Activated CD8-positive, alpha-beta memory T cell treated with anti-CD3 and anti-CD28 coated beads, Interleukin-2, amount 50 U/mL, for 4 hours (primary cell): ENCODE data around the gene TIGD3.
A peak's percentile ranks its signal among the peaks of the same experiment; 100 is the strongest.

Experiments
- DNase-seq: peaks from one replicate; pipeline ENCODE4 v3.0.0-alpha.2; 2020

The TIGD3 gene

DNA sequence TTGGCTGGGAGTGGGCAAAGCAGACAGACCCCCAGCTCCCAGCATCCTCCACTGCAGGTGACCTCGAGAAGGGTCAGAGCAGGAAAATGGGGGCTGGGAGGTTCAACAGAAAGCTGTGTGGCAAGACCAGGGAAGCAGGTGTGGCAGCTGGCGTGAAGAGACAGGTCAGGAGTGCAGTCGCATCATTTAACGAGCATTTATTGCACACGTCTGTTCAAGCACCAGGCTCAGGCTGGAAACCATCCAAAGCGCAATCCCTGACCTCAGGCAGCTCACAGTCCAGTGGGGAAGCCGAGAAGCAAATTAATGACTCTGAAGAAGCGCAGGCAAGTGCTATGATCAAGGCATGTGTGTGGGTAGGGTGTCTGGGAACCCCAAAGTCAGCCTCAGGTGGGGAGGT is 20.5 kb downstream of the TIGD3 start:
- no peak for DNase-seq

DNA sequence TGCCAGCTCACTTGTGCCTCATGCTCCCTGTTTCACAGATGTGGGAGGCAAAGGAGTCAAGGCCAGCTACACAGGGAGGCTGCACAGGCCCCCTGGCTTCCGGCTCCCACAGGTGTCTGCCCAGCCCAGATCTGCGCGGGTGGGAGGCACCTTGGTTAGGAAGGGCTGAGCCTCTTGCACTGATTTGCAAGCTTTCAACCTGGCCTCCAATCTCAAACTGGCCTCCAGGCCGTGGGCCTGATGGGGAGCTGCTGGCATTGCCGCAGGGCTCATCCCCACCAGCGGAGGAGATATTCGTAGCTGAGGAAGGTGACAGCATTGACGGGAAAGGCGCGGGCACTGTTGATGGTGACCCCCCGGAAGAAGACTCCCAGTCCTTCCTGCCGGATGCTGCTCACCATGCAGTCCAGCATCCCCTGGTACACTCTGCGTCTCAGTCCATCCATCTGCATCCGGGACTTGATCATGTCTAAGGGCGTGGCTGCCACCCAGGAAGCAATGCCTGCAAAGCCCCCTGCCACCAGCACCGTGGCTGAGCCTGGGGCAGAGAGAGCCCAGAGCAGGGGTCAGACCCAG is 21.7 kb downstream of the TIGD3 start:
- DNase-seq: no peak

DNA sequence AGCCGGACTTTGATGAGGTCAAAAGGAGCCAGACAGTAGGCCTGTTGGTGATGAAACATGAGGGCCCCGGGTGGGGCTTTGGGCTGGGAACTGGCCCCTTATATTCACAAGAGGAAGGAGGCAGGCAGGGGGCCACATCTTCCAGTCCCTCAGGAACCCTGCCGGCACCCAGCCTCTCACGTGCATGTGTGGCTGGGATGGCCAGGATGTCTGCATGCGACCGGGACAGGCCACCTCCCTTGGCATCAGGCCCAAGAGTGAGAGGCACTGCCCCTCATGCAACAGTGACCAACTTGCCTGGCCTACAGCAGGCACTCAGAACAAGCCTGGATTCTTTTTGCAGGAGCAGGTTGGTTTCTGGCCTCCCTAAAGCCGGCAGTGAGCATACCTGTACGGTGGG is 22.5 kb downstream of the TIGD3 start:
- DNase-seq: no peak

DNA sequence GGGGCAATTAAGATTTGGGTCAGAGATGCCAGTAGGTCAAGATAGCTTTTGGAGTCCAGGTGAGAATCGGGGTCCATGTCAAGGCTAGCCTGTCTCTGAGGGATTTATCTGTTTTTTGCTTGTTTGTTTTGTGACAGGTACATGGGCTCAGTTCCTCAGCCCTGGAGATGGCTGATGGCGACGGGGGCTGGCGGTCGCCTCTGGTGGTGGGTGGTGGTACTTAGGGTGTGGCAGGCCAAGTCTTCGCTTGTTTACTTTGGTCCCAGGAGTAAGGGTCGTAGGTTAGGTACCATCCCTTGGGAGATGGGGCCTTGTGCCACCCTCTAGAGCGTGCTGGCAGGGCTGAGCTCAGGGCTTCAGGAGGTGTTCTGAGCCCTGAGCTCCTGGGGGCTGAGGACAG is 23.2 kb downstream of the TIGD3 start:
- DNase-seq: no peak

DNA sequence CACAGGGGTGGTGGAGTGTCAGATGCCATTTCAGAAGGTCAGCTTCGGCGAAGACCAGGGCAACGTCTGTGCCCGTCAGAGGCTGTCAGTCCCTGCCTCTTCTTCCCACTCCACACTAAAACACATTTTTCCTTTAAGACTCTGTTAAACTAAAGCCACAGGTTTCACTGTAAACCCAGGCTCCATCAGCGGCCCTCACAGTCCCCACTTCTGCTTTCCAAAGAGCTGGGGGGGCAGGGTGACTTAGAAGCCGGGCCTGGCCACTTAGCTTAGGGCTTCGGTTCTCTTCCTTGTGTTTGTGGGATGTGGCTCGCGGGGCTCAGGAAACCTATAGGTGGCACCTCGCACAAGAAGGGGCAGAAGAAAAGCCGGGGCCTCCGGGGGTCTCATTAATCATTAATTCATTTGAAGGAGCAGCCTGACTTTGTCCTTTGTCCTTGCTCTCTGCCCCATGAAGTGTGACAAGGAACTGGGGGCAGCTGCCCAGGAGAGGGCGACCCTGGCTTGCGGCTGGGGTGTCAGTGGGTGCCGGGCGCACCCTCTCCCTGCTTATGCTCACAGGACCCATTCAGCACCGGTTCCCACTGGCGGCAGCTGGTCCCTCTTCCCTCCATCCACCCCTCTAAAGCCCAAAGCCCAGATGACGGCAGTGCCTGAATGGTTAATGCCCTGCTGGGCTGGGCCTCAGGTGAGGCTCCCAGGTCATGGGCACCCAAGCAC is 23.8 kb downstream of the TIGD3 start:
- DNase-seq: no peak

DNA sequence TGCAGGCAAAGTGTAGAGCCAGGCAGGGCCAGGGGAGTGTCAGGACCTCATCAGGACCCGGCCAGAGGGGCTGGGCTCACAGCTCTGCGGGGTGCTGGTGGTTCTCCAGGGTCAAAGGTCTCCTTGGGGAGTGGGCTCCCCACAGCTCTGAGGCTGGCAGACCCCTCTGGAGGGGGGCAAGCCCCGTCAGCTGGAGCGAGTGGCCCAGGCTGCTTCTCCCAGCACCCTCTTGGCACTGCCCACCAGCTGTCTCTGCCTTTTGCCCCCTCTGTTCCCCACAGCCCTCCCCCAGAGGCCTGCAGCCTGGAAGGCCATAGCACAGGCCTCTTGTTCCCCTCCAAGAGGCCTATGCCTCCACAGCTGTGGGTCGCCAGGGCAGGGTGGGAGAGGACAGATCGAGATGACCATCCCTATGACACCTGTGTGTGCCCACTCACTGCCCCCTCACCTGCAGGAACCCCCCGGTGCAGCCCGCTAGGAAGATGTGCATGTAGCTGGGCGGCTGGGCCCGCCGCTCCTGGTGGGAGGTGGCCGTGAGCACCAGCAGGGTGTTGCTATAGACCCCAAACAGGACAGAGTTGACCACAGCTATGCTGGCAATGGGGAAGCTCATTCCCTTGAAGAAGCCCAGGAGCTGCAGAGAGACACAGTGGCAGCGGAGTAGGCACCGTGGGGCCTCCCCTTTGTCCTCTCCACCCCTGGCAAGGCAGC is 24.5 kb downstream of the TIGD3 start:
- no peak for DNase-seq

DNA sequence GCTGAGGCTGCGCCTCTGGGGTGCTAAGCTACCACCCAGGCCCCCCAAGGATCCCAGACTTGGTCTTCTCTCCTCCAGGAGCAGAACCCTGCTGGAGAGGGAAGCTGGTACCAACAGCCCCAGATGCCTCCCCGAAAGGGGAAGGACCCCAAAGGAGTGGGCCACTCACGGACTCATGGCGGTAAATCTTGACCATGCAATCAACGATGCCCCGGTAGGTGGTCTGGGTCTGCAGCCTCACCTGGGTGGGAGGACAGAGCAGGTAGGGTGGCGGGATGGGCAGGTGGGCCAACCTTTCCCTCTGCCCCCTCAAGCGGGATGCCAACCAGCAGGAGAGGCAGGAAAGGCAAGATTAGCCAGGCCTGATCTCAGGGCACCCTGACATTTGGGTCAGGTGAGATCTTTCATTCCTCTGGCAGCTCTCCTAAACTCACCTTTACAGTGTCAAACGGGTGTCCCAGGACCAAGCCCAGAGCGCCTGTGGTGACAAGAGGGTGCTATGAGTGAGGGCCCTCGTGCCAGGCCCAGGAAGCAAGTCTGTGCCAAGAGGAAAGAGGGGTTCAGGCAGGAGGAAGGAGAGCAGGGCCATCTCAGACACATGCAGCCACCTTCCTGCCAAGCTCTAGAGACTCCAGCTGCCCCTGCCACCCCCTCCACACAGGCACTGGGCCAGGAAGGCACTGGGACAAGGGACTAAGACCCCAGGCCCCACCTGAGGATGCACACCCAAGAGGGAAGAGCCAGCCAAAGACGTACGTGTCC is 25.3 kb downstream of the TIGD3 start:
- DNase-seq: no peak

DNA sequence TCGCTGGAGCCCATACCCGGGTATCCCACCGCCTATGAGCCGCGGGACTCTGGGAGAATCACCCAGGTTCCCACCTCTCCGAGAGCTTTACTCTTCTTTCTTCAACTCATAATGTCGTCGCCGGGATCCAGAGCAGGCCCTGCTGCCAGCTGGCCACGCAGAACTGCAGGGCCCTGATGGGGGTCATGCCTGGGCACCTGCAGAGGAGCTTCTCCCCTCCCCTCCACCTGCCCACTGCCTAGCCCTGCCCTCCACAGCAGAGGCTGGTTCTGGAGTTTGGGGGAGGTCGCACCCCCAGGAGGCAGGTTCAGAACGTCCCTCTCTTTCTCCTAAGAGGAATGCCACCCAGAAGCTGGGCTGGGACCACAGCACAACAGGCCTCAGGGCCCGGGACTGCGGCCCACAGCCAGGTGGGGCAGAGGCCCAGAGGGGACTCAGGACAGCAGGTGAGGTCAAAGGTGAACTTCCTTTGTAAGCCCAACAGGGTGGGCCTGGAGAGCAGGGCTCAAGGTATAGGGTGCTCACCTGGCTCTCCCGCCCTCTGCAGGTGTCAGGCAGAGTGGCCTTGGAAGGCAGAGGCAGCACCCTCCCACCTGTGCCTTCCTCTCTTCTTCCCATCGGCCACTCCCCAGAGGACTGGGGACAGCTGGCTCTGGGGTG is 26.0 kb downstream of the TIGD3 start:
- DNase-seq: no peak

DNA sequence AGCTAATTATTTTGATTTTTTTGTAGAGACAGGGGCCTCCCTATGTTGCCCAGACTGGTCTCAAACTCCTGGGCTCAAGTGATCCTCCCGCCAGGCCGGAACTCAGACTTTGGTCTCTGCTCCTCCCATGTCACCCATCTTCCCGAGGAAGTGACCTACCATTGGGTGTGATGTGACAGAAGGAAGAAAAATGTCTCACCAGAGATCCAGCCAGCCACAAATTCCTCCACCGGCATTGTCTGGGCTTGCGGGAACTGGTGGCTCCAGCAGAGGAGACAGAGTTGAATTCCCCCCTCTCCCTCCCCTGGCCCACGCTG is 27.1 kb downstream of the TIGD3 start:
- no peak for DNase-seq

DNA sequence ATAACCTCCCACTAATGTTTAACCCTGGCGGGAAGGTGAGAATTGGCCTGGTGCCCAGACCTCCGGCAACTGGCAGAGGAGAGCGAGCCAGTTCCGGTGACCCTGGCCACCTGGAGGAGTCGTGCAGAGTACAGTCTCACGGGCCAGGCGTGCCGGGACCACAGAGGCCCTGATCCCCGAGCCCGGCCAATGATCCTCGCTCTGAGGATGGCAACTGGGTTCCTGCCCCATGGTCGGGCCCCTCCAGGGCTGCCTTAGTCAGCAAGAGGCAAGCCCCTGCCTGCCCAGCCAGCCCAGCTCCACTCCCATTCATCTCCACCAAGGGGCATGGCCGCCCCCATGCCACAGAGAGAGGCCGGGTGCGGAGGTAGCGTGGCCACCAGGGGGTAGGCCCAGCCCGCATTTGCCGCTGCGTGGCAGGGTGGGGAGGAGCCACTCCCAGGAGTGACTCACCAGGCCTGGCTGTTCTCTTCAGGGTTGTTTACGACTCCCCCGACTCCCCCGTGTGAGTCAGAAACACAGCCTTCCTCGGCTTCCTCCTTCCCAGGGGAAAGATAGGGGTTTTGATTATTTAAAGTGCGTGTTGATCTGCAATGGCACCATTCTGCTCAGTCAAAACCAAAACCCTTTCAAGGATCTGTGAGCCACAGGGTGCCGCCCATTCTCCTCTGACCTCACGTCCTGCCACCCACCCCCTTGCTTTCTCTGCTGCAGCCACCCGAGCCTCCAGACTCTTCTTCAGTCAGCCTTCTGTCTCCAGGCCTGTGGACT is 27.7 kb downstream of the TIGD3 start, which contains the start of gene SLC25A45:
Gene SLC25A45, minus strand, starts transcription at position 614 of the 771 bp plus-strand sequence. CDS start 695 bp downstream, outside the sequence.
- DNase-seq: peak; percentile 93

DNA sequence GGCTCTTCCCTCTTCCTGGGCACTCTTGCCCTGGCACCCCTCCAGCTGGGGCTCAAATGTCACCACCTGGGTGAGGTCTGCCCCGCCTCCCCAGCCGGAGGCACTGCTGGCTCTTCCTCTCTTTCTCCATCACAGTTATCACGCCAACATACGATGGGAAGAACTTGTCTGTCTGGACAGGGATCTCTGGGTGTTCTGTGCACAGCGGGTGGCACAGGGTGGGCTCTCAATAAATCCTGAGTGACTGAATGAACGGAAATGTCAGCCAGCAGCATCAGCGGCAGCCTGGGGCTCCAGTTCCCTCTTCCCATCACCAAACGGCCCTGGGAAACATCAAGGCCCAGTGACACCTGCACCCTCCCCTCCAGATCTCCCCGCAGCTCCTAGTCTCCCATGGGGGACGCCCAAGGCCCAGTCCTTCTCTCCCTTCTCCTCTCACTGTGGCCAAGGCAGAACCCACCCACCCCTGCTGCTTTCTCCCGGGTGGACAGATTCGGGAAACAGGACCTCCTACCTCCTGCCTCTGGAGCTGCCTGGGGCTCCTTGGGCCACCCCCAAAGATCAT is 28.3 kb downstream of the TIGD3 start:
- DNase-seq: no peak

DNA sequence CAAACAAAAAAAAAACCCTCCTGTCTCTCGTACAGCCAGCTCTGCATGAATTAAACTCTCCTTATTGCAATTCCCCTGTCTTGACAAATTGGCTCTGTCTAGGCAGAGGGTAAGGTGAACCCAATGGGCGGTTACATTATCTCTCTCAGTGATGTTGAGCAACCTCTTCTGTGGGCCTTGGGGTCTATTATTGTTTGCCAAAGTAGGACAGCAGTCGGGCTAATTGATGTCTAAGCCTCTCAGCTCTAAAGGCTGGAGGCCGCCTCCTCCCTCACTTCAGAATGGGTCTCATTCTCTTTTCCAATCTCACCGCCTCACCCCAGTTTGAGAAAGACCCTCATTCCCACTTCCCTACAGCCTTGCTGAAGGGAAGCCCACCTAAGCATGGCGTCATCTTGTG is 29.2 kb downstream of the TIGD3 start:
- no peak for DNase-seq

DNA sequence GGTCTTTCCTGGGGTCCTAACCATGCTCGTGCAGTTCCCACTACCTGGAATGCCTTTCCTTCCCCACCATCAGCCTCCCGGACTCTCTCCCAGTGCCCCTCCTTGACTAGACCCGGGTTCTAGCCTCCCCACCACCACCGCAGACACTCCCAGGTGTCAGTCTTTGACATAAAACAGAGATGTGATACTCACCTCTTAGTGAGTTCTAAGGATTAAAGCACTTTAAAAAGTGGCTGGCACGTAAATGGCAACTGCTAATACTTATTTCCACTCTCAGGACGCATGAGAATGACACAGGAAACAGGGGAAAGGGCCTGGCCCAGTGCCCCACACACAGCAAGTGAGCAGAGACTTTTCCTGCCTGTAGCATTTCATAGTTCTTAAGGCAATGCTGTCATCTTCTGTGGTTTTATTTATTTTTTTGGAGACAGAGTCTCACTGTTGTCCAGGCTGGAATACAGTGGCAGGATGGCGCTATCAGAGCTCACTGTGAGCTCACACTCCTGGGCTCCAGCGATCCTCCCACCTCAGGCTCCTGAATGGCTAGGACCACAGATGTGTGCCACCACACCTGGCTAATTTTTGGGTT is 29.8 kb downstream of the TIGD3 start:
- DNase-seq: no peak

DNA sequence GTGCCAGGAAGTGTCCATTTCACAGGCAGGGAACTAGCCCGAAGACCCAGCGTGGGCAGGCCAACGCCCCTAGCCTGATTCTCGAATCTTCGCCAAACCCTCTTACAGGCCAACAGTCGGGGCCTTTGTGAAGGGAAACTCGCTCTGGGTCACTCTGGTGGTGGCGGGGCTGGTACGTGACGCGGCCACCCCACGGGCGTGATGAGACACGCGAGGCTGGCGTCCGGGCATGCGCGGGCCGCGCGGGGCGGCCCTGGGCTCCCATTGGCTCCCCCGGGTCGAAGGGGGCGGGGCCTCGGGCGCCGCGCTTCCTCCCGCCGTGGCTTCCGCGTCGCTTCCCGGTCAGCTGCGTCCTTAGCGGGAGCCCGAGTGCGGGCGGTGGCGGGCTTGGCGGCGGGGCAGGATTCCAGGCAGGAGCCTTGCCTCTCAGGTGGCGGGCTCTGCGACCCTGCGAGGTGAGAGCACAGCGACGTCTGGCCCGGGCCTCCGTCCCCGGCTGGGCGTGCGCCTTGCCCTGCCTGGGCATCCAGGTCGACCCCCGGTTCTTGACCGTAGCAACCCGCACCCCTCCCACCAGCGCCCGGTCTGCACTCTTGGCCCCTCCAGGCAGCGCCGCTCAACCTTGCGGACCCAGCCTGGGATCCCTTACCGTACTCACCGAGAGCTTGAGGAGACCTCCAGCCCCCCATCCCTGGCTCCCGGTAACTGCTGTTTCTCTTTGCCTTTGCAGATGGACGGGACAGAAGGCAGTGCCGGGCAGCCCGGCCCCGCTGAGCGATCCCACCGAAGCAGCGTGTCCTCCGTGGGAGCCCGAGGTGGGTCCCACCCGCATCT is 32.0 kb downstream of the TIGD3 start, which contains the start of gene FRMD8:
Gene FRMD8, plus strand, starts transcription at position 331 of the 834 bp plus-strand sequence. Its CDS starts 400 bp downstream, at position 731.
- DNase-seq: peak; percentile 90

DNA sequence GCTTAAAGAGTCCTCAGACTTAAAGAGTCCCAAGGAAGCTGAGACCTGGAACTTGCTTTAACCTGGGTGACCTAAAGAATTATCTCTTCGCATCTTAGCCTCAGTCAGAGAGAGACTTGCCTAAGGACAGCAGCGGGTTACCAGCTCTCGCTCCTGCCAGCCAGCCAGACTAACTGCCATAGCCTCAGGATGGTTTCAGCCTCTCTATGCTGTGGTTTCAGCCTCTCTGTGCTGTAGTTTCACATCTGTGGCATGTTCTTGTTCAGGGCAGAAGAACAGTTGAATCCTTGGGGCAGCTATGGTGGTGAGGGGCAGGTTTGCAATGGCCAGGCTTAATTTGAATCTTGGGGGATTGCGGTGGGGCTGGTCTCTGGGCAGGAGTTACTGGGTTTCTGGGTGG is 34.2 kb downstream of the TIGD3 start:
- no peak for DNase-seq

DNA sequence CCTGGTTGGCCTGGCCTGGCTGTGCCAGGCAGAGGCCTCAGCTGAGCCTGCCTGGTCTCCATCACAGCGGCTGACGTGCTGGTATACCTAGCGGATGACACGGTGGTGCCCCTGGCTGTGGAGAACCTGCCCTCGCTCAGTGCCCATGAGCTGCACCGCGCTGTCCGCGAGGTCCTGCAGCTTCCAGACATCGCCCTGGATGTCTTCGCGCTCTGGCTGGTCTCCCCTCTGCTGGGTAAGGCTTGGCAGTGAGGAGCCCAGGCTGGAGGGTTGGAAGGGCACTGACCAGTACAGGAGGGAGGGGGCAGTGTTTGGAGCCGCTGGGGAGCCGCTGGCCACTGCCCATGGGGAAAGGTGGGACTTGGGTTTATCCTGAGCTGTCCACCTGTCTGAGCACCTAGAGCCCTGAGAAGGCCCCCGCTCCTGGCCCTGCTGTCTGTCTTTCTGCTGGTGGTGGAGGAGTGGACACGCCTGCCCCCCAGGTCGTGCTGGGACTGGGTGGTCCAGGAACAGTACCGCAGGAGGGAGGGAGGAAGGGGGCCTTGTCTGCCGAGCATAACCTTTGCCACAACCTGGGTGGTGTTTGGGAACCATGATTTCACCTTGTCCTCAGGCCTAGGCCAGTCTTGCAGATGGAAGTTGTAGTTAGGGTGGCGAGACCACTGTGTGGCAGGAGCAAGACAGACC is 34.9 kb downstream of the TIGD3 start:
- no peak for DNase-seq

DNA sequence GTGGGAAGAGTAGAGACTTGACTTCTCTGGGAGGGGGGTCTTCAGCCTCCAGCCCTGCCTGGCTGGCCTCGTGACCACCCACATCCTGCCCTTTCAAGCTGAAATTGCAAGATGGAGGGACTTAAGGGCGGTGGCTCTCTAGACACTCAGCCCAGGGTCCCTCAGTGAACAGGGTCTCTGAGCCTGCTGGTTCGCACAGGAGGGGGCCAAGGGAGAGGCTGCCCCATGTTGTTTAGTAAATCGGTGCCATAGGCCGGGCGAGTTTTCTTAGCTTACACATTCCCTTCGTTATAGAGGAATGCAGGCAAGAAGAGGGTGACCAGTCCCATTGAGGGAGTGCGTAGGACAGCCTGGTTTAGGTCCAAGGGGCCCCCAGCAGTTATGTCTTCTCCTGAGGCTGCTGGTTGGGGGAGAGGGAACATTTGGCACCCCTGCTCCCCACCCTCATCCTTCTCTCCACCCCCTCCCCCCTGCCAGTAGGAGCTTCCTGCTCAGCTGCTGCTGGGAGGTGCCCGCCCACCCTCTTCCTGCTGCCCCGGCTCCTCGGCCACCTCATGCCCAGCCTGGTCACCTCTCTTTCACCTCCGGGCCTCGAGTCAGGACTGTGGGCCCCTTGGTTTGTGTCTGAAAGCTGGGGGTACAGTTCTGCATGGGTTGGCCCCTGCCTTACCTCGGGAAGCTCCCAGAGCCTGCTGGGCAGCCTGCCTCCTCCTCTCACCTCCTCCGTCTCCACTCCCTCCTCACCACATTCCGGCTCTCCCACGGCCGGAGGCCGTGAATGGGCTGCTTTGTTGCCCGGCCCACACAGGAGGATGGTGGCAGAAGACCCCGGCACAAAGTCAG is 35.8 kb downstream of the TIGD3 start:
- no peak for DNase-seq

DNA sequence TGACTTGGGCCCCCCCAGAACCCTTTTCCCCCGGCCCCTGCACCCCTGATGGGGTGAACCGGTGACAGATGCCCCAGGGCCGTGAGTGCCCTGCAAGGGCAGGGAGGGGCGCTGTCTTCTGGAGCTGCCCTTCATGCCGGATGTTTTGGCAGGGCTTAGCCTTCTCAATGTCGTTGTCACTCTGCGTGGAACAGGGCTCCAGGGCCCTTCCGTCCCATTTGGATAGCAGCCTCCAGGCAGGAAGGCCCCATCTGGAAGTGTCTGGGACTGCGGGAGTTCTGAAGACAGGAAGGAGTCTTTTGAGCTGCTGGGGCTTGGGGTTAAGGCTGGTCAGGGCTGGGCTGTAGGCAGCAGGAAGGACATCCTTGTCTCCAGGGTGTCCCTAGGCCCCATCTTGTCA is 36.4 kb downstream of the TIGD3 start:
- no peak for DNase-seq
